Activated CD8-positive, alpha-beta memory T cell treated with anti-CD3 and anti-CD28 coated beads for 24 hours (primary cell): ENCODE results near the gene HDHD5.

Source experiments
- DNase-seq: peaks from one replicate; pipeline ENCODE4 v3.0.0-alpha.2; 2020

Gene HDHD5

GRCh38 chr22:17158568-17159503 is at the start of gene HDHD5:
Gene HDHD5, minus strand, starts transcription at chr22:17159277. Its CDS starts 26 bp downstream, at chr22:17159251.
- peak; percentile 94 for DNase-seq

DNA sequence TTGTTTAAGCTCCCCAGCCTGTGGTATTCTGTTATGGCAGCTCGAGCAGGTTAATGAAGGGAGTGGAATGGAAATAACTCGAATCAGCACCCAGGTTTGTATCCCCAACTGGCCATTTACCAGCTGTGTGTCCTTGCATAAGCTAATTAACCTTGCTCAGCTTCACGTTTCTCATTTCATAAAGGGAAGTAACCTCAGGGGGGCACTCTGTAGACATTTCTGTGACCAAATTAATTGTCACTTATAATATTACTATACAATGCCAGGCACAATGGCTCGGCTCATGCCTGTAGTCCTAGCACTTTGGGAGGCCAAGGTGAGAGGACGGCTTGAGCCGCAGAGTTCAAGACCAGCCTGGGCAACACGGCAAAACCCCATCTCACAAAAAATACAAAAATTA is 46.4 kb upstream of the HDHD5 start:
- no peak for DNase-seq

DNA sequence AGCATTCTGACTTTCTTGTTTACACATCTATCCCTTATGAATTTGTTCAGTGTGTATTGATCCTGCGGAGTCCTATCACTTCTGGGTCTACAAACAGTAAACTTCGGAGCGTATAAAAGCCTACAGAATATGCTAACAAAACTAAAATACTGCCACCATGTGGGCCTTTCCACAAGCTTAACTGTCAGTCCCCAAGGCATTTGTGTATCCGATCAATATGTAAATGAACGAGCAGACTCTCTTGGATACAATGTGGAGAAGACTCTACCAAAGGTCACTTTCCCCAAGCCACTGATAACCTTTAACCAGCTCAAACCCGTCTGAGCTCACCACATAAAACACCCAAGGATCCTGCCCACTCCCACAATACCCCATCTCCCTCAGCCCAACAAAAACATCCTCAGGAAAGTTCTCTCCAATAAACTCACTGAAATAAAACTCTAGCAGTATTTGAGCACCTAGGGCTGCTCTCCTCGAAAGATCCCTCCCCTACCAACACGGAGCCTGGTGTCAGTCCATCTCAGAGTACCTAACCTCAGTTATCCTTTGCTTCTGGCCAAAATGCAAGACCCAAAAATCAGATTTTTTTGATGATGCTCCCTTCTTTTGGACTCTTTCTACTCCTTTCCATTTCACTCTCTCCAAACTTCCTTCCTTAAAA is 42.3 kb upstream of the HDHD5 start:
- DNase-seq = no peak

DNA sequence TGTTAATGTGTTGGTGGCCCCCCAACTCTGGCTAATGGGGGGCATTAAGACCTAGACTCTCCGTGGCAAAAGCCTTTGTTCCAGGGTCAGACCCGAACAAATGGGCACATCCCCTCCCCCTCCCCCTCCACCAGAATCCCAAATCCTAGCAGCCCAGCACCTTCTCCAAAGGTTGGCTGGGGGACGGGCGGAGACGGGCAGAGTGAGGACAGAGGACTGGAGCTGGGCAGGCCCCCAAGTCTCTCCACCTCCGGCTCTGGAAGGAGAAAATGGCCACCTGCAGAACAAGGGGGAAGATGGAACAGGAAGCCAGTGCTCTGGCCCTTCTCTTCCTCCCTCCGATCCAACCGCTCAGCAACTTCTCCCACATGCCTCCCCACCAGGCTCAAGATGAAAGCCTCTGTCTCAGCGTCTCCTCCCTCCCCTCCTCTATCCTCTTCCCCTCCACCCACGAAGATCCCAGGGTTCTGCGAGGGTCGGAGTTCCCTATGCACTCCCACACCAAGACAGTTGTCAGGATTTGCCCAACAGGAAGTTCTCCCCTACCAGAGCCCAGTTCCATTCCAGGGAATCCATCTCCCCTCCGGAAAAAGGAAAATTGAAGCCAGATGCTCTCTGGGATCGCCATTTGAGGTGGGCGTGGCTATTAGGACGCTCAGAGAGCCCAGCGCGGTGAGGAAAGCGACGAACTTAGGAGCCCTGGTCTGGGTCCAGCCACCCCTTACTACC is 40.1 kb upstream of the HDHD5 start:
- DNase-seq = no peak

DNA sequence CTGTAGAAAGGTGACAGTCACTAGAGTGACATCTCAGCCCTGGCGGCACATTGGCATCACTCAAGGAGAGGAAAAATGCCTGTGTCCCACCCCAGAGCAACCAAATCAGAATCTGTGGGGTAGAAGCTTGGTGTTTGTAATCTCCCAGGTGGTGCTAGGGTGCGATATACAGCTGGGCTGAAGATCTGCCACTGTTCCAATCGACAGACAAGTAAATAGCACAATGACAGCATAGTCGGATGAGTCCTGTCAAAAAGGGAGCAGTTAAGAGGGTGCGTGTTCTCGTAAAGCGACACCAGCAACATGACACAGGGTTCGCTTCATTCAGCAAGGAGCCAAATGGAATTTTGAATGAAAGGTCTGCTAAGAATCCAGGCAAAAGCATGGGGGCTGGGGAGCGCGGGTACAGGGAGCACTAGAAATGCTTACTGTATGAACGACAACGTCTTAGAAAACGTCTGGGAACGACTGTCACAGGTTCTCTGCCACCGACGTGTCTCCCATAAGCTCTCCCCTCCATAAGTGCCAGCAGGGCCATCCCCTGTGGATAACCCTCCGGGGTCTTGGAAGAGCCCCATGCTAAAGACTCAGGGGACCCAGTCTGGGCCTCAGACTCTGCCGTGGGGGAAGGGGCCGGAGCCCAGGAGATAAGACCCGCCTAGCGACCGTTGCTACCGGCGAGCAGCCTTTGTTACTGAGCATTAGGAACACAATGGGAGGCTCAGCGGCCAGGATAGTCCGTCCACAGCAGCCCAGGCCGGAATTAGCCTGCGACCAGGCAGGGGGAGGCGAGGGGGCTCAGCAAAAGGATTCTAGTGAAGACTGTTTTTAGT is 39.3 kb upstream of the HDHD5 start:
- no peak for DNase-seq

DNA sequence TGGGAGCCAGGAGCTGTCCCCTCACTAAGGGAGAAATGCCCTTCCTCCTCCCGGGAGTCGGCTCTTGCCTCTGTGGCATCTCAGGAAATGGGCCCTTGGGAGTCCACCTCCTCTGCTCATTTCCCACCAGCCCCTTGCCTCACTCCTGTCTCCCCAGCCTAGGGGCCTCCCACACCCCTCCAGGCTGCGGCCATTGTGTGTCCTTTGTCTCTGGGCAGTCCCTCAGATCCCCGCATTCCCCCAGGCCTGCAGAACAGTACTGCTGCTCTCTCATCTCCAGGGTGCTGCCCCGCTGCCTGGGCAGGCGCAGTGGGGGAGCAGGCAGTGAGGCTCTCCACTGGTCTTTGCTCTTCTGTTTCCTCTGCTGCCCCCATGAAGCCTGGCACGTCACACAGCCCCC is 35.1 kb upstream of the HDHD5 start:
- no peak for DNase-seq

DNA sequence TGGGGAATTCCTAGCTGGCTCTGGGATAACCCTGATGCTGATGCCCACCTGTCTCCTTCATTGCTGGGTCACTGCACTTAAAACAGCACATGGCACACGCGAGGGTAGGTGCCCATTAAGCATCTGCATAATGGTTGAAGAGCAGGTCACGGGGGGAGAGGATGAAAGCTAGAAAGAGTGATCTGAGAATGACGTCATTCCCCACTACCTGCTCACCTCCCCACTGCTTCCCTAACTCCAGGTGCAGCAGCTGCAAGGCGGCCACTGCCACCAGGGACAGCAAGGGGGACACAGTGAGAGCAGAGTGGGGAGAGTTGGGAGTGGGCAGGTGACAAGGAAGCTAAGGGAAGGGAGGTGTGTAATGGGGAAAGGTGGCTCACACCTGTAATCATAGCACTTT is 33.1 kb upstream of the HDHD5 start:
- DNase-seq = no peak

DNA sequence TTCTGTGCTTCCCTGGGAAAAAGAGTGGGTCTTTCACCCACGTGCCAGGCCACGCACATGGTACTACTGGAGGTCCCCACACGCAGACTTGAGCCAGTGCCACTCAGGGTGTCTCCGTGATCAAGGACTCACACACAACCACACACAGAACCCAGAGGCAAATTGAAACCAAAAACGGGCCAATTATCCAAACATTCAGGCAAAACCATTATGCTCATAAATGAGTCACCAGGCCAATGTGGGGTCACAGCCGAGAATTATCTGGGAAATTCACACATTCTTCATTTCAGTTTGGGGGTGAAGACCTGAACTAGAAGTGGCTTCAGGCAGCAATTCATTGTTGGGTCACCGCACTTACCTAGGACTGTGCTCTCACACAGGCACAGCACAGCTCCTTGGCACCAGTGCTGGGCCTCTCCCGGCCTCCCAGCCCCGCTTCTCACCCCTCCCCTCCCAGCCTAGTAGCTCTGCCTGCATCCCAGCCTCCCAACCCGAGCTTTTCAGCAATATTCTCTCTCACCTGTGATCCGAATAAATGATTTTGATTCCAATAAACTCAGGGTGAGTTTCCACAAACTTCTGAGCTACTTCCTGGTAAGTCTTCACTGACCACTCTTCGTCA is 32.2 kb upstream of the HDHD5 start:
- DNase-seq = no peak

DNA sequence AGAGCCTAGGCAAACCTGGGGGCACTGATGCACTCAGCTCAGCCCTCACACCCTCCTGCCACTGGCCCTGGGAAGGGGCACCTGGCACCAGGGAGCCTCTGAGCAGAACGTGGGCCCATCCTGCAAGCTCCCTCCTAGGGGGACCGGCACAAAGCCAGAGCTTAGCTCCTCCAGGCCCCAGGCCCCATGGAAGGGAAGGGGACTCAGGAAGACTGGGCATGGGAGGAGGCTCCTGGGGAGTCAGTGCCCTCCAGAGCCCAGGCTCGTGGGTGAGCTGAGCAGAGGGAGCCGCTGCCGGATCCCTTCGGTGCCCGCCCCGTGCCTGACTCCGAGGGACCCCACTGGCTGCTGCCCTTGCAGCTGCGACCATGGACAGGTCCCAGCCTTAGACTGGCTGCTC is 31.6 kb upstream of the HDHD5 start:
- DNase-seq = no peak

DNA sequence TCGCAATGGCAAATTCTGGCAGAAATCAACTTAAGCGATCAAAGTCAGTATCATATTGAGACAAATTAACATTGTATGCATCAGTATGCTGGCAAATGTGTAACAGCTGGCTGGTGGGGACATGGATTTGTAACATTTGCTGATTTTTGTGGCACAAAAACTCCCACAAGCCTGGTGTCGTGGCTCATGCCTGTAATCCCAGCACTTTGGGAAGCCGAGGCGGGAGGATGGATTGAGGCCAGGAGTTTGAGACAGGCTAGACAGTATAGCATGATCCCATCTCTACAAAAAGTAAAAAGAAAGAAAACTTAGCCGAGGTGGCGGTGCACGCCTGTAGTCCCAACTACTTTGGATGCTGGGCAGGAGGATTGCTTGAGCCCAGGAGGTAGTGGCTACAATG is 17.6 kb upstream of the HDHD5 start:
- no peak for DNase-seq

DNA sequence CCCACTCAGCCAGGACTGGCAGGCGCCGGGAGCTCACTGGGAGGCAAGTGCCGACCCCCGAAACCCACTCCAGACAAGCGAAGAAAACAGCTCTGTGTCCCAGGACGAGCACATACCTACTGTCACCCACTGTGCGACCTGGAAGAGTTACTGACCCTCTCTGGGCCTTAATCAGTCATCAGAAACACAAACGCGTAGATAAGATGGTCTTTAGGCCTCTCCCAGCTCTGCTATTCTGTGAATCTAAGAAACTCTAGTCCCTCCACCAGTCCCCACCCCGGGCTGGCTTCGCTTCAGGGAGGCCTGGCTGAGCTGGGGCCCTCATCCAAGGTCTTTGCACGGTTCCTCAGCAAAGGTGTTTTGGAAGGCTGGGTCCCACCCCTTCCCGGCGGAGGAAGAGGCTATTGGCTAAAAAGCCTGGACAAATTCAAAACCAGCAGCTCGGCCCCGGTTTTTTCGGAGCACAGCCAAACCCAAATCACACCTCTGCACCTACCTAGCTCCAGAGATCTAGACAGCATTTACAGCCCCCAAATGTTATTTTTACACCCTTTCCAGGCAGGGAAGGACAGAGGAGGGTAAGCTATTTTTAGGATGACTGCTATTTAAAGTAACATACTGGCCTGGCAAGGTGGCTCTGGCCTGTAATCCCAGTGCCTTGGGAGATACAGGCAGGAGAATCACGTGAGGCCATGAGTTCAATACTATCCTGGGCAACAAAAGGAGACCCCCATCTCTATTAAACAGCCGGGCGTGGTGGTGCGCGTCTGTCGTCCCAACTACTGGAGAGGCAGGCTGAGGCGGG is 13.2 kb upstream of the HDHD5 start:
- DNase-seq = no peak

DNA sequence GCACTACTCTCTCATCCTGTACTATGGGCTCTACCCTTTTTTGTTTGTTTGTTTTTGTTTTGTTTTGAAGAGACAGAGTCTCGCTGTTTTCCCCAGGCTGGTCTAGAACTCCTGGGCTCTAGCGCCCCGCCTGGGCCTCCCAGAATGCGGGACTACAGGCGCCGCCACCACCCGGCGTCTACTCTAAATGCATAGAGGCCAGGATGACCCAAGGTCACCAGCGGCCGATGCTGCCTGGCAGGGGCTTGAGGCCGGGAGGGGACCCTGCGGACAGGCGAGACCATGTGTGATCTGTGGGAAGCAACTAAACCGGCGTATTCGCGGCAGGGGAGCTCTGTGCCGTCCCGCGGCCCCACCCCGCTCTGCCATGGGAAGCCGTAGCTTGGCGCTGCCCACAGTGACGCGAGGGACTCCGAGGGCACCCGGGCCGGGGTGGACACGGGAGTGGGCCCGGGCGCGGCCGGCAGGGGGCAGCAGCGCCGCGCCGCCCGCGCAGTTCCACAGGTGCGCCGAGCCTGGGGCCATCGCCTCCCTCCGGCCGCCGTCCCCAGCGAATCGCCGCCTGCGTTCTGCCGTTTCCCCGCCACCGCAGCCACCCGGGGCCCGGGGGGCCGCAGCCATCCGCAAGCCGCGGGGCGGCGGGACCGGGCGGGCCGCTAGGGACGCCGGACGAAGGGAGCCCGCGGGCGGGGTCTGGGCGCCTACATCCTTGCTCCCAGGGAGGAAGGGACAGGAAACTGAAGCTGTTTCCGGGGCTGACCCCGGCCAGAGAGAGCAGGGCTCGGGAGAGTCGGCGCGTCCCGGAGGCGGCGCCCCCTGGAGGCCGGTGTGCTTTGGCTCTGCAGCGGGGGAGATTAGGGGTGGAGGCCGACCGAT is 12.3 kb upstream of the HDHD5 start:
- peak; percentile 95 for DNase-seq

GRCh38 chr22:17167486-17167885 is 8.4 kb upstream of the HDHD5 start:
- no peak for DNase-seq

GRCh38 chr22:17164392-17165024 is 5.4 kb upstream of the HDHD5 start:
- no peak for DNase-seq

GRCh38 chr22:17162731-17163130 is 3.7 kb upstream of the HDHD5 start:
- DNase-seq = no peak

DNA sequence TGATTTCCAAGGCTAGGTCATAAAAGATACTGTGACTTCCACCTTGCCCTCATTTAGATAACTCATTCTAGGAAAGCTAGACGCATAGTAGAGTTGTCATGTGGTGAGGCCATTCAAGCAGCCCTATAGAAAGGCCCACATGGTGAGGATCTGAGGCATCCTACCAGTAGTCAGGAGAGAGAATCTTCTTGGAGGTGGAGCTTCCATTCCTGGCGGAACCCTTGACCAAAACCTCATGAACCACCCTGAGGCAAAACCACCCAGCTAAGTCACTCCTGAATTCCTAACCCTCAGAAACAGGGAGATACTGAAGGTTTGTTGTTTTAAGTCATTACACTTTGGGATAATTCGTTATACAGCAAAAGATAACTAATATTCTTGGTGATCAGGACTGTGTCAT is 2.9 kb upstream of the HDHD5 start:
- DNase-seq = no peak

DNA sequence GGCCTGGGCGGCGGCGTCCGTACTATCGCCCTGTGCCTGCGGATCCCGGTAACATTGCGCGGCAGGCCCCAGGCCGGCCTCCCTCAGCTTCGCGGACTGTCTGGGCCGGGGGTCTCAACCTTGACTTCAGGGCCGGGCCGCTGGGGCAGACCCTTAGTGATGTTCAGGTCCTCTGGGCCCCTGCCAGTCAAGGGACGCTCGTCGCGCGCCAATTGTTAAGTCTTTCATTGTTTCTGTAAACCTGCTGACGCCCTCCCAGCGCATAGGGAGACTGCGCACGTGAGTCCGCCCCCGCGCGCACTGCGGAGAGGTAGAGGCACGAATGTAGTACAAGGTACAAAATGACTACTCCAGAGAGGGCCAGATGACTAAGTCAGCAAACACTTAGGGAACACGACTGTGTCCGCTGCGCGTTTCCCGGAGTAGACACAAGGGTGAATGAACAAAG is 451 bp upstream of the HDHD5 start:
- DNase-seq = no peak

- no peak for DNase-seq
These were observed 905 bp downstream of the HDHD5 start for GRCh38 chr22:17158176-17158567.

DNA sequence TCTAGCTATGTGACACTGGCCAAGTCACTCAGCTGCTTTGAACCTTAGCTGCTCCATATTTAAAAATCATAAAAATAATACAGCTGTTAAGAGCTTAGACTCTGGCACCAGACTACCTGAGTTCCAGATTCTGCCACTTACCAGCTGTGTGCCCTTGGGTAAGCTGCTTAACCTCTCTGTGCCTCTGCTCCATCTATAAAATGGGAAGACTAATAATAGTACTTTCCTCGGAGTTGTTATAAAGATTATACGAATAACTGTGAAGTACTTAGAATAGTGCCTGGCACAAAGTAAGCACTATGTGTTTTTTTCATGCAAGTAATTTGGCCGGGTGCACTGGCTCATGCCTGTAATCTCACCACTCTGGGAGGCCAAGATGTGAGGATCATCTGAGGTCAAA is 1.4 kb downstream of the HDHD5 start:
- no peak for DNase-seq

DNA sequence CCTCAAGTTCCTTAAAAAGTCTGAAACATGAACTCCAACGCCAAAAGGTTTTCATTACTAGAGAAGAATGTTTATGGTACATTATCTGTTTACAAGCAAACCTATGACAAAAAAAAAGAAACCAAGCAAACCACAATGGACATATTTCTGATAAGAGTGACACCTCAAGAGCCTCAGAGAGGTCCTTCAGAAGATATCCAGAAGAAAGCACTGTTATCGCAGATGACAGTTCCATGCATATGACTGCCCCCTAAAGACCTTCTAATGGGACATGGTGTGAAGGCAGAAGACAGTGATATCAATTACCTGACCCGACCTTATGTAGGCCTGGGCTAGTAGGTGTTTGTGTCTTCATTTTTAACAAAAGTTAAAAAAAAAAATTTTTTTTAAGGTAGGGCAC is 3.1 kb downstream of the HDHD5 start:
- no peak for DNase-seq
